ENCODE measurements around the gene CYP20A1.

The CYP20A1 gene

DNA sequence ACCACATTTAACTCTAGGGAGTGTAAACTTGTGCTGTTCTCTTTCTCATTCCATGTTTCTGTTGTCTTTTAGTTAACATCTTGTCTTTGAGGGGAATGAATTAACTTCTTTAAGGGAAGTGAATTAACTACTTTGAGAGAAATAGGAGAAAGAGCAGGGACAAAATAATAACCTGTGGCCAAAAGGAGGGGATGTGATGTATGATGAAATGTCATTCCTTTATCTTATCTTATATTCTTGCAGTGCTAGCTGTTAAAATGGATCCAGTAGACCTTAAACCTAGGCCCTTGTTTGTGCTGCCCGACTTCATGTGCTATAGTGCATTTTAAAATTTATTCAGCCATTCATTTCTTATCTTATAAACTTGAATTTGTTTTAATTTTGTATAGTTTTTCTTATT lies 107.8 kb downstream of the CYP20A1 start:
- TF ChIP-seq, protein P1, sequence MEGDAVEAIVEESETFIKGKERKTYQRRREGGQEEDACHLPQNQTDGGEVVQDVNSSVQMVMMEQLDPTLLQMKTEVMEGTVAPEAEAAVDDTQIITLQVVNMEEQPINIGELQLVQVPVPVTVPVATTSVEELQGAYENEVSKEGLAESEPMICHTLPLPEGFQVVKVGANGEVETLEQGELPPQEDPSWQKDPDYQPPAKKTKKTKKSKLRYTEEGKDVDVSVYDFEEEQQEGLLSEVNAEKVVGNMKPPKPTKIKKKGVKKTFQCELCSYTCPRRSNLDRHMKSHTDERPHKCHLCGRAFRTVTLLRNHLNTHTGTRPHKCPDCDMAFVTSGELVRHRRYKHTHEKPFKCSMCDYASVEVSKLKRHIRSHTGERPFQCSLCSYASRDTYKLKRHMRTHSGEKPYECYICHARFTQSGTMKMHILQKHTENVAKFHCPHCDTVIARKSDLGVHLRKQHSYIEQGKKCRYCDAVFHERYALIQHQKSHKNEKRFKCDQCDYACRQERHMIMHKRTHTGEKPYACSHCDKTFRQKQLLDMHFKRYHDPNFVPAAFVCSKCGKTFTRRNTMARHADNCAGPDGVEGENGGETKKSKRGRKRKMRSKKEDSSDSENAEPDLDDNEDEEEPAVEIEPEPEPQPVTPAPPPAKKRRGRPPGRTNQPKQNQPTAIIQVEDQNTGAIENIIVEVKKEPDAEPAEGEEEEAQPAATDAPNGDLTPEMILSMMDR (conservative IDR thresholded peaks at IDR 0.05; ENCODE audit: low read depth, low read length): no peak
- DNase-seq (ENCODE audit: low read depth): no peak
- no peak overlapping the region for H3K4me3 ChIP-seq (ENCODE audit: low read length)

- no peak for DNase-seq (ENCODE audit: low read depth)
- no peak overlapping the region for H3K4me3 ChIP-seq (ENCODE audit: low read length)
- TF ChIP-seq, protein P1 (conservative IDR thresholded peaks at IDR 0.05; ENCODE audit: low read depth, low read length): no peak
Observed at GRCh38 chr2:203347375-203347774, 108.6 kb downstream of the CYP20A1 start.

DNA sequence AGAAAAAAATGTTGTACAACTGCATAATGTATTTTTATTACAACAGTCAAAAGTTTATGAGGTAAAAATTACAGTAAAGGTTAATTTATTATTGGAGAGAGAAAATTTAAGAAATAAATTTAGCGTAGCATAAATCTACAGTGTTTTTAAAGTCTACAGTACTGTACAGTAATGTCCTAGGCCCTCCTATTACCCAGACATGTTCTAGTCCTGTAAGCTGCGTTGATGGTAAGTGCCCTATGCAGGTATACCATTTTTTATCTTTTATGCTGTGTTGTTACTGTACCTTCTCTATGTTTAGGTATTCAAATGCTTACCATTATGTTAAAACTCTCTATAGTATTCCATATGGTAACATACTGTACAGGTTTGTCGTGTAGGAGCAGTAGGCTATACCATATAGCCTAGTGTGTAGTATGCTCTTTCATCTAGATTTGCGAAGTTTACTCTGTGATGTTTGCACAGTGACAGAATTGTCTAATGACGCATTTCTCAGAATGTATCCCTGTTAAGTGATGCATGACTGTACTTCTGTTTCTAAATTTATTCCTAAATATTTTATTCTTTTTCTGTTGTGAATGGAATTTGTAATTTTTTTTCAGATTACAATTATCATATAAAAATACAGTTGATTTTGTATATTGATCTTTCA lies 113.9 kb downstream of the CYP20A1 start:
- no peak overlapping the region for H3K4me3 ChIP-seq (ENCODE audit: low read length)
- DNase-seq (ENCODE audit: low read depth): no peak
- TF ChIP-seq, protein P1 (conservative IDR thresholded peaks at IDR 0.05; ENCODE audit: low read depth, low read length): no peak

GRCh38 chr2:203354966-203355365 lies 116.1 kb downstream of the CYP20A1 start:
- no peak for DNase-seq (ENCODE audit: low read depth)
- no peak overlapping the region for H3K4me3 ChIP-seq (ENCODE audit: low read length)
- TF ChIP-seq, protein P1 (conservative IDR thresholded peaks at IDR 0.05; ENCODE audit: low read depth, low read length): no peak

All from retinal pigment epithelial cell (primary cell).